WTC11 (cell line): Measurements from ENCODE around the gene NRXN3. TPM values are rescaled to one million over a fixed set of nuclear protein-coding genes. Genes with fewer than 3 reads are reported as not detected.

Experiments used
- ATAC-seq: fragments of 200-7000 bp; cut with Tn5 transposase; 2 replicates; pipeline ENCODE4 v1.10.0; 2021; ENCODE audit warnings: mild to moderate bottlenecking, moderate library complexity
- CTCF ChIA-PET: fragments of 300-600 bp; sonication (Branson Sonifier 250); formaldehyde crosslinking; loops from one replicate; lab custom pipeline; 2021; ENCODE audit warnings: antibody characterized with exemption; lab: Charles Lee
- POLR2A ChIA-PET: fragments of 350-600 bp; sonication (Branson Sonifier 250); formaldehyde crosslinking; loops from one replicate; lab custom pipeline; 2021; ENCODE audit warnings: antibody characterized with exemption; lab: Charles Lee
- DNase-seq: peaks from one replicate; pipeline ENCODE4 v3.0.0; 2021; ENCODE audit warnings: low spot score
- H3K27ac Mint-ChIP-seq: 2 replicates; pipeline ENCODE4 v1.8.0; 2021; ENCODE audit warnings: mixed read lengths
- H3K27me3 Mint-ChIP-seq: 2 replicates; pipeline ENCODE4 v1.8.0; 2021; ENCODE audit warnings: low read depth, mild to moderate bottlenecking, moderate library complexity, mixed read lengths
- H3K36me3 Mint-ChIP-seq: 2 replicates; pipeline ENCODE4 v1.8.0; 2021; ENCODE audit warnings: mixed read lengths
- H3K4me1 Mint-ChIP-seq: 2 replicates; pipeline ENCODE4 v1.8.0; 2022; ENCODE audit warnings: mixed read lengths
- H3K4me3 Mint-ChIP-seq: 2 replicates; pipeline ENCODE4 v1.8.0; 2021; ENCODE audit warnings: mild to moderate bottlenecking, moderate library complexity, mixed read lengths
- H3K9me3 Mint-ChIP-seq: 2 replicates; pipeline ENCODE4 v1.8.0; 2021; ENCODE audit warnings: mixed read lengths
- ATF6 ChIP-seq: sonication (generic); formaldehyde crosslinking; IDR thresholded peaks from 2 replicates; pipeline ENCODE4 v1.8.1; 2023; ENCODE audit warnings: mild to moderate bottlenecking, missing genetic modification reagents
- CBFB ChIP-seq: sonication (generic); formaldehyde crosslinking; IDR thresholded peaks from 2 replicates; pipeline ENCODE4 v1.8.1; 2022; ENCODE audit warnings: mild to moderate bottlenecking, low read depth, missing genetic modification reagents
- CTCF ChIP-seq: fragments of 200-600 bp; IDR thresholded peaks from 2 replicates; pipeline ENCODE4 v1.8.0; 2022; ENCODE audit warnings: antibody characterized with exemption
- GABPB1 ChIP-seq: sonication (generic); formaldehyde crosslinking; IDR thresholded peaks from 2 replicates; pipeline ENCODE4 v1.8.1; 2023; ENCODE audit warnings: mild to moderate bottlenecking, missing genetic modification reagents
- KAT7 ChIP-seq: sonication (generic); formaldehyde crosslinking; IDR thresholded peaks from 2 replicates; pipeline ENCODE4 v1.8.1; 2023; ENCODE audit warnings: missing genetic modification reagents, mild to moderate bottlenecking, borderline replicate concordance
- NFATC4 ChIP-seq: fragments of 250-450 bp; sonication (Bioruptor Pico); IDR thresholded peaks from 2 replicates; pipeline ENCODE4 v1.9.0; 2021; ENCODE audit warnings: mild to moderate bottlenecking
- NR3C1 ChIP-seq: sonication (generic); formaldehyde crosslinking; conservative IDR thresholded peaks from 2 replicates; pipeline ENCODE4 v1.8.1; 2023; ENCODE audit warnings: low read depth, mild to moderate bottlenecking, missing genetic modification reagents
- PREB ChIP-seq: sonication (generic); formaldehyde crosslinking; IDR thresholded peaks from 2 replicates; pipeline ENCODE4 v1.8.1; 2022; ENCODE audit warnings: mild to moderate bottlenecking, missing genetic modification reagents, moderate library complexity, borderline replicate concordance
- RORB ChIP-seq: fragments of 250-450 bp; sonication (Bioruptor Pico); IDR thresholded peaks from 2 replicates; pipeline ENCODE4 v1.9.0; 2021; ENCODE audit warnings: mild to moderate bottlenecking
- SP1 ChIP-seq: sonication (generic); formaldehyde crosslinking; conservative IDR thresholded peaks from 2 replicates; pipeline ENCODE4 v1.8.1; 2022; ENCODE audit warnings: missing genetic modification reagents
- ZBTB43 ChIP-seq: sonication (generic); formaldehyde crosslinking; IDR thresholded peaks from 2 replicates; pipeline ENCODE4 v1.8.1; 2023; ENCODE audit warnings: mild to moderate bottlenecking, missing genetic modification reagents
- ZNF121 ChIP-seq: sonication (generic); formaldehyde crosslinking; IDR thresholded peaks from 2 replicates; pipeline ENCODE4 v1.8.0; 2023; ENCODE audit warnings: missing genetic modification reagents
- ZNF232 ChIP-seq: sonication (generic); formaldehyde crosslinking; IDR thresholded peaks from 2 replicates; pipeline ENCODE4 v1.8.0; 2022; ENCODE audit warnings: mild to moderate bottlenecking, missing genetic modification reagents
- ZNF281 ChIP-seq: sonication (generic); formaldehyde crosslinking; IDR thresholded peaks from 2 replicates; pipeline ENCODE4 v1.8.0; 2023; ENCODE audit warnings: mild to moderate bottlenecking, missing genetic modification reagents
- ZNF317 ChIP-seq: sonication (generic); formaldehyde crosslinking; IDR thresholded peaks from 2 replicates; pipeline ENCODE4 v1.8.1; 2023; ENCODE audit warnings: low read depth, mild to moderate bottlenecking, moderate library complexity, missing genetic modification reagents, borderline replicate concordance
- ZNF396 ChIP-seq: fragments of 250-450 bp; sonication (Bioruptor Pico); IDR thresholded peaks from 2 replicates; pipeline ENCODE4 v1.8.0; 2021; ENCODE audit warnings: mild to moderate bottlenecking, moderate library complexity, borderline replicate concordance
- ZNF423 ChIP-seq: fragments of 250-450 bp; sonication (Bioruptor Pico); IDR thresholded peaks from 2 replicates; pipeline ENCODE4 v2.1.2; 2022; ENCODE audit warnings: mild to moderate bottlenecking, moderate library complexity
- ZSCAN18 ChIP-seq: fragments of 250-450 bp; sonication (Bioruptor Pico); IDR thresholded peaks from 2 replicates; pipeline ENCODE4 v2.1.2; 2022; ENCODE audit warnings: mild to moderate bottlenecking, moderate library complexity
- total RNA-seq: library from RNA; stranded (reverse); gene quantifications from 3 replicates; pipeline ENCODE4 v1.2.3, GENCODE V29; 2021

Gene NRXN3
- total RNA-seq, 1 experiment from 2014 or later, result 3.0 TPM

- Mint-ChIP-seq H3K27ac (no peak overlapping the region), H3K27me3 (no peaks in the 10 kb centered on the region), H3K4me3 (no peak overlapping the region), H3K36me3 (no peaks in the 10 kb centered on the region; the same call in 1 of the 2 replicates), H3K4me1 (peaks cover under 1% of the 10 kb centered on the region; the same call in 1 of the 2 replicates), H3K9me3 (peaks cover 19% of the 10 kb centered on the region)
- TF ChIP-seq KAT7 (CRISPR knock-in tag) (no peak), ZSCAN18 (CRISPR knock-in tag) (no peak), ZBTB43 (no peak), ATF6 (no peak), ZNF121 (CRISPR knock-in tag) (no peak), RORB (CRISPR knock-in tag) (no peak), CTCF (no peak), CBFB (CRISPR knock-in tag) (no peak), ZNF232 (CRISPR knock-in tag) (no peak), NFATC4 (no peak), ZNF281 (CRISPR knock-in tag) (no peak), GABPB1 (CRISPR knock-in tag) (no peak), NR3C1 (CRISPR knock-in tag) (no peak), SP1 (no peak), ZNF317 (no peak), ZNF396 (CRISPR knock-in tag) (no peak), ZNF423 (CRISPR knock-in tag) (no peak), PREB (CRISPR knock-in tag) (no peak)
- ChIA-PET POLR2A (no interaction called here), CTCF (interaction anchor here (1.0 kb wide), 1 partner anchor 14 kb away, joined by 3 read pairs; no protein-coding TSS in a partner anchor)
- no peak for ATAC-seq
- no peak for DNase-seq
These were observed 1734.3 kb downstream of the NRXN3 start for GRCh38 chr14:79904497-79904896.
